Osteoblast (primary cell): ENCODE measurements around the gene KYNU. TPM values are rescaled to one million over a fixed set of nuclear protein-coding genes. Genes with fewer than 3 reads are reported as not detected.

Experiments used
- DNase-seq: peaks from one replicate; pipeline ENCODE4 v3.0.0; 2011; ENCODE audit warnings: low spot score, mixed read lengths; ENCODE audit not compliant: insufficient read length; ENCODE audit errors: missing footprints
- H2AFZ ChIP-seq: 2 replicates; pipeline ENCODE4 v1.6.0; 2011; ENCODE audit warnings: mild to moderate bottlenecking, low read length
- H3K27ac ChIP-seq: 2 replicates; pipeline ENCODE4 v1.5.1; 2011; ENCODE audit warnings: mild to moderate bottlenecking, low read depth, low read length, moderate library complexity
- H3K27me3 ChIP-seq: 2 replicates; pipeline ENCODE4 v1.6.0; 2012; ENCODE audit warnings: mild to moderate bottlenecking, control low read depth, inconsistent platforms, low read length, moderate library complexity; ENCODE audit not compliant: insufficient read depth
- H3K36me3 ChIP-seq: 2 replicates; pipeline ENCODE4 v1.5.1; 2011; ENCODE audit warnings: mild to moderate bottlenecking, low read length, control low read depth, moderate library complexity; ENCODE audit not compliant: insufficient read depth
- H3K4me1 ChIP-seq: 2 replicates; pipeline ENCODE4 v1.5.1; 2011; ENCODE audit warnings: mild to moderate bottlenecking, low read length, control low read depth, moderate library complexity; ENCODE audit not compliant: insufficient read depth
- H3K4me2 ChIP-seq: 2 replicates; pipeline ENCODE4 v1.6.0; 2011; ENCODE audit warnings: mild to moderate bottlenecking, low read length; ENCODE audit not compliant: insufficient read depth
- H3K4me3 ChIP-seq: fragments of 200-600 bp; sonication (generic); 3 replicates; pipeline ENCODE4 v1.5.1; 2012; ENCODE audit warnings: mild to moderate bottlenecking, low read length, inconsistent platforms; ENCODE audit not compliant: insufficient read depth
- H3K79me2 ChIP-seq: 2 replicates; pipeline ENCODE4 v1.6.0; 2012; ENCODE audit warnings: mild to moderate bottlenecking, low read length, control low read depth, inconsistent platforms; ENCODE audit not compliant: insufficient read depth
- H3K9me3 ChIP-seq: 2 replicates; pipeline ENCODE4 v1.5.1; 2011; ENCODE audit warnings: low read depth, low read length, control low read depth
- H4K20me1 ChIP-seq: 2 replicates; pipeline ENCODE4 v1.6.0; 2012; ENCODE audit warnings: mild to moderate bottlenecking, low read length, control low read depth; ENCODE audit not compliant: insufficient read depth
- CTCF ChIP-seq: IDR thresholded peaks from 2 replicates; pipeline ENCODE4 v1.5.1; 2011; ENCODE audit warnings: mild to moderate bottlenecking, low read depth, low read length, moderate library complexity; ENCODE audit errors: extremely low read depth
- total RNA-seq: library from RNA; depleted of rRNA; stranded (reverse); fragments of >200 nt; gene quantifications from 2 replicates; pipeline ENCODE4 v1.2.3, GENCODE V29; 2012

KYNU gene
- total RNA-seq, 1 donor, result 10.9 TPM

GRCh38 chr2:142965443-142965842, 88.0 kb downstream of the KYNU start:
- Histone ChIP-seq H2AFZ (no peak overlapping the region), H3K4me2 (no peak overlapping the region), H3K9me3 (no peaks in the 10 kb centered on the region), H3K36me3 (no peaks in the 10 kb centered on the region), H3K4me3 (no peak overlapping the region), H3K4me1 (peaks cover 5% of the 10 kb centered on the region), H3K27ac (no peak overlapping the region), H4K20me1 (no peaks in the 10 kb centered on the region), H3K79me2 (no peaks in the 10 kb centered on the region), H3K27me3 (no peaks in the 10 kb centered on the region)
- no peak for TF ChIP-seq CTCF
- DNase-seq, result peak; percentile 36

DNA sequence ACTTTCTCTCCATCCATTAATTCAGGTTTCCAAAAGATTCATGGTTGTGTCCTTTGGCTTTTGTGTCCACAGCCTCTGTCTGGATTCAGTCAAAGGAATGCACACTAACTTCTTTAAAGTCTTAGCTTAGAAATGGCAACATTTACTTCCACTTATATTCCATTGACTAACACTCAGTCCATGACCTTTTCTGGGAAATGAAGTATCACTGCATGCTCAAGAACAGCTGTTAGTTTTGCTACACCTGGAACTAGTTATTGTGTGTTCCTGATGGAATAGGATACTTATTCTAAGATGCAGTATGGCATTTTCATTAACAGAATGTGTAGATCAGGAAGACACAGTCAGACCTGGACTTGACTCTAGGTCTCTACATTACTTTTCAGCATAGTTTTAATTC, 88.8 kb downstream of the KYNU start:
- no peak overlapping the region for H3K4me2 ChIP-seq
- H3K27ac ChIP-seq, result no peak overlapping the region
- no peak overlapping the region for H3K4me3 ChIP-seq
- no peak for DNase-seq
- peaks cover 5% of the 10 kb centered on the region for H3K4me1 ChIP-seq
- no peaks in the 10 kb centered on the region for H3K36me3 ChIP-seq
- no peaks in the 10 kb centered on the region for H4K20me1 ChIP-seq
- no peak for TF ChIP-seq CTCF
- no peaks in the 10 kb centered on the region for H3K27me3 ChIP-seq
- H2AFZ ChIP-seq, result no peak overlapping the region
- no peaks in the 10 kb centered on the region for H3K9me3 ChIP-seq
- H3K79me2 ChIP-seq, result no peaks in the 10 kb centered on the region

- Histone ChIP-seq H4K20me1 (no peaks in the 10 kb centered on the region), H3K36me3 (no peaks in the 10 kb centered on the region), H3K27me3 (no peaks in the 10 kb centered on the region), H3K4me1 (peaks cover 5% of the 10 kb centered on the region), H3K9me3 (no peaks in the 10 kb centered on the region), H3K4me3 (no peak overlapping the region), H3K79me2 (no peaks in the 10 kb centered on the region), H3K4me2 (no peak overlapping the region), H2AFZ (no peak overlapping the region), H3K27ac (no peak overlapping the region)
- no peak for TF ChIP-seq CTCF
- DNase-seq, result no peak
Observed at GRCh38 chr2:142967060-142967459, 89.6 kb downstream of the KYNU start.

GRCh38 chr2:142973160-142973821, 95.8 kb downstream of the KYNU start:
- Histone ChIP-seq H3K4me3 (no peak overlapping the region), H2AFZ (no peak overlapping the region), H3K27me3 (no peaks in the 10 kb centered on the region), H3K36me3 (no peaks in the 10 kb centered on the region), H3K79me2 (no peaks in the 10 kb centered on the region), H3K27ac (no peak overlapping the region), H4K20me1 (no peaks in the 10 kb centered on the region), H3K4me1 (peaks cover 20% of the 10 kb centered on the region), H3K4me2 (no peak overlapping the region), H3K9me3 (no peaks in the 10 kb centered on the region)
- no peak for TF ChIP-seq CTCF
- peak; percentile 1 for DNase-seq
